Erythroblast (primary cell): ENCODE measurements around the gene CCDC116.

Experiments used
- GATA1 ChIP-seq: IDR thresholded peaks from 2 replicates; pipeline ENCODE4 v1.6.1; 2011; ENCODE audit warnings: low read depth, mild to moderate bottlenecking, control low read depth, low read length, moderate library complexity
- POLR2A ChIP-seq: IDR thresholded peaks from 2 replicates; pipeline ENCODE4 v1.6.1; 2011; ENCODE audit warnings: mild to moderate bottlenecking, low read length

DNA sequence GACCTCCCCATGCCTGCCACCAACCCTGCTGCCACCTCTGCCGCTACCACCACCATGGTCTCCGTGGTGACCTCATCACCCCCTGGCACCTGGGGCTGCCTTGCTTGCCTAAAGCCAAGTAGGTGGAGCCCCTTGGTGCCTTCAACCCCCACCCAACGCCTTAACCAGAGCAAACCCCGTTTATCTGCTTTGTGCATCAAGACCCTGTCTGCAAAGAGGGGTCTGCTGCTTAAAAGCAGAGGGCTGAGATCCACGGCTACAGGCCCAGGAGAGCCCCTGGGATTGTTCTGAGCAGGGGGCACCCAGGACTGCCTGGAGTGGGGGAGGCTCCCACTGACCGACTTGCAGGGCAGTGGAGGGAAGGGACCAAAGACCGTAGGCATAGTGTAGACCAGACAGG is 28.3 kb downstream of the CCDC116 start:
- TF ChIP-seq POLR2A (no peak), GATA1 (no peak)
